NT2/D1 (cell line): ENCODE measurements around the gene NFU1.

ENCODE experiments used
- SUZ12 ChIP-seq: IDR thresholded peaks from 2 replicates; pipeline ENCODE4 v1.6.1; 2011; ENCODE audit not compliant: insufficient read length, insufficient read depth; ENCODE audit errors: extremely low read depth
- ZNF274 ChIP-seq: IDR thresholded peaks from 2 replicates; pipeline ENCODE4 v1.6.1; 2011; ENCODE audit warnings: mild to moderate bottlenecking, low read depth, low read length

GRCh38 chr2:69453475-69454129 lies 16.4 kb upstream of the NFU1 start:
- TF ChIP-seq ZNF274 (no peak), SUZ12 (no peak)
